Activated naive CD8-positive, alpha-beta T cell treated with anti-CD3 and anti-CD28 coated beads for 36 hours (primary cell): ENCODE results near the gene ILKAP. TPM values are rescaled to one million over a fixed set of nuclear protein-coding genes. Genes with fewer than 3 reads are reported as not detected.
A peak's percentile ranks its signal among the peaks of the same experiment; 100 is the strongest.

Experiments
- DNase-seq: peaks from one replicate; pipeline ENCODE4 v3.0.0; 2021
- H3K27ac Mint-ChIP-seq: one replicate; pipeline ENCODE4 v1.8.0; 2022; ENCODE audit warnings: mild to moderate bottlenecking, moderate library complexity, mixed read lengths
- H3K27me3 Mint-ChIP-seq: one replicate; pipeline ENCODE4 v1.8.0; 2022; ENCODE audit warnings: mild to moderate bottlenecking, mixed read lengths
- H3K36me3 Mint-ChIP-seq: one replicate; pipeline ENCODE4 v1.8.0; 2021; ENCODE audit warnings: mild to moderate bottlenecking, mixed read lengths
- H3K4me1 Mint-ChIP-seq: one replicate; pipeline ENCODE4 v1.8.0; 2021; ENCODE audit warnings: mixed read lengths
- H3K4me3 Mint-ChIP-seq: one replicate; pipeline ENCODE4 v1.8.0; 2022; ENCODE audit warnings: mild to moderate bottlenecking, moderate library complexity, mixed read lengths
- H3K9me3 Mint-ChIP-seq: one replicate; pipeline ENCODE4 v1.8.0; 2022; ENCODE audit warnings: mixed read lengths
- total RNA-seq, 2 experiments: library from RNA; stranded (reverse); gene quantifications; one replicate each; pipeline ENCODE4 v1.2.3, GENCODE V29; 2021

ILKAP gene
- total RNA-seq, 2 experiments from 2014 or later, result 52.9 to 54.7 TPM

DNA sequence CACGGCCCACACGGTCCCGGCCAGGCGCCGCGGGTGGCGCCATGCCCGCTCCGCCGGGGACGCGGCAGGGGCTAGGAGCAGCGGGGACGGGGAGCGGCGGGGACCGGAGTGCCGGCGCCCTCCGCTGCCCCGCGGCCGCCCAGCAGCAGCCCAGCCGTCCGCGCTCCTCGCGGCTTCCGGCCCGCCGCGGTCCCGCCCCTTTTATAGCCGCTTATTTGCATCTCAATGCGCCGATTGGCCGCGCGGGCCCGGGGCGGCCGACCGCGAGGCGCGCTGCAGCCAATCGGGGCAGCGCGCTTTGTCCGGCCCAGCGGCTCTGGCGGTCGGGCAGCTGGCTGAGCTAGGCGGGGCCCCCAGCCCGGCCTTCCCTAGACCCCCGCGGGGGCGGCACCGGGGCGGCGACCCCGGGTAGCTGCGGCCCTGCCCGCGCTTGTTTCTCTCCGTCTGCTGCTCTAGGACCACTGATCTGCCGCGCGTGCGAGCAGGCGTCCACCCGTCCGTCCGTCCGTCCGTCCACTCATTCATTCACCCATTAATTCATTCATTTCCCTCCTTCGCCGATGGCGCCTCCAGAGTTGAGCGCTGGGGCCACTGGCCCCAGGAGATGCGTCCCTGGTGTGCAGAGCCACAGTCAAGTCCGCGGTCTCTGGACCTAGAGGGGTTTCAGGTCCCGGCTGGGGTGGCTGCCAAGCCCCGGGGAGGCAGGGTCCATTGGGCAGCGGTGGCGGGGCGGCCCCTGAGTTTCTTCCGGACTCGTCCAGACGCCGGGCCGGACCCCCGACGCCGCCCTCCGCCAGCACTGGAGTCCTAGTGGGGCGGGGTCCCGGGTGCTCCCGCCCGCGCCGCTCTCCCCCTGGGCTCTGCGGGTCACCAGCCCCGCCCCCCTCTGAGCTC lies 36.6 kb upstream of the ILKAP start, which contains the start of gene HES6:
Gene HES6 (minus strand): TSS at position 176 of the 894 bp plus-strand sequence. CDS start 133 bp downstream, at position 43.
- H3K4me3 Mint-ChIP-seq, result peak within 1 kb of the TSS; percentile 73
- peaks cover 39% of the 10 kb centered on the region for H3K27me3 Mint-ChIP-seq
- H3K36me3 Mint-ChIP-seq, result peaks cover 2% of the 10 kb centered on the region
- DNase-seq, result peak; percentile 85
- H3K9me3 Mint-ChIP-seq, result no peaks in the 10 kb centered on the region
- no peak within 1 kb of the TSS for H3K27ac Mint-ChIP-seq
- H3K4me1 Mint-ChIP-seq, result peaks cover 2% of the 10 kb centered on the region

DNA sequence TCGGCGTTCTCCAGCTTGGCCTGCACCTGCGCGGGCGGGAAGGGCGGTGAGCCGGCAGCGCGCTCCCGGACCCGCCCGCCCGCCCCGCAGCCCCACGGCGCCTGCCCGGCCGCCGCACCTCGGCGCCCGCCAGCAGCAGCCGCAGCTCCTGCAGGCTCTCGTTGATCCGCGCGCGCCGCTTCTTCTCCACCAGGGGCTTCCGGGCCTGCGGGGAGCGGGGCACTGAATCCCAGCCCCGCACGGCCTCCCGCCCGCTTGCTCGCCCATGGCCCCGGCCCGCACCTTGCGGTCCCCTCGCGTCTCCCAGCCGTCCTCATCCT lies 36.0 kb upstream of the ILKAP start:
- no peak overlapping the region for H3K4me3 Mint-ChIP-seq
- H3K9me3 Mint-ChIP-seq, result no peaks in the 10 kb centered on the region
- H3K27me3 Mint-ChIP-seq, result peaks cover 44% of the 10 kb centered on the region
- peaks cover 4% of the 10 kb centered on the region for H3K4me1 Mint-ChIP-seq
- H3K27ac Mint-ChIP-seq, result no peak overlapping the region
- no peak for DNase-seq
- no peaks in the 10 kb centered on the region for H3K36me3 Mint-ChIP-seq

DNA sequence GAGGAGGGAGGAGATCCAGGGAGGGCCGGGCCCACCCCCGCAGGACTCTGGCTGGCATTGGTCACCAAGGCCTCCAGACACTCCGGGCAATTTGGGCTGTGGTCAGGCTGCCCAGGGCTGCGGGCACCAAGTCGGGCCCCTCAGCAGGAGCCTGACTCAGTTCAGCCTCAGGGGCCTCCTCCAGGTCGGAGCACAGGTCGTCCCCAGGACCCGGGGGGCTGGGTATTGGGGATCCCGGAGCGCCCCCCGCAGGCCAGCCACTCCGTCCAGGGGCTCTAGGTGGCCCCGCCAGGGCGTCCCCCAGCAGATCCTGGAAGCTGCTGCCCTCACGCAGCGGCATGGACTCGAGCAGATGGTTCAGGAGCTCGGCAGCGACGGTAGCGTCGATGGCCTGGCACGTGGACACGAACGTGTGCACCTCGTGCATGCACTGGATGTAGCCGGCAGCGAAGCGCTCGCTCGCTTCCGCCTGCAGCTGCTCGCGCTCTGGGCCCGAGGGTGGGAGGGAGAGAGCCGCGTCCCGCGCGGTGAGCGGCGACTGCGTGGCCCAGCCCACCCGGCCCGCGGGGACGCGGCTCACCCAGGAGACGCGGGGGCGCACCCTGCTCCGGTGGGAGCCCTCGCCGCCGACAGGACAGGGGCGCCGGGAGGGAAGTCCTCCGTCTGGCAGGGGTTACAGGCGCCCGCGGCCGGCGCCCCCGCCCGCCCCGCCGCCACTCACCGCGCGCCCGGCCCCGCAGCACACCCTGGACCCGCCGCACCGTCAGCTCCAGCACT lies 35.5 kb upstream of the ILKAP start:
- Mint-ChIP-seq H3K27me3 (peaks cover 44% of the 10 kb centered on the region), H3K4me1 (peaks cover 5% of the 10 kb centered on the region), H3K36me3 (no peaks in the 10 kb centered on the region), H3K27ac (no peak overlapping the region), H3K4me3 (peak overlapping the region; percentile 30), H3K9me3 (no peaks in the 10 kb centered on the region)
- DNase-seq, result peak; percentile 51

DNA sequence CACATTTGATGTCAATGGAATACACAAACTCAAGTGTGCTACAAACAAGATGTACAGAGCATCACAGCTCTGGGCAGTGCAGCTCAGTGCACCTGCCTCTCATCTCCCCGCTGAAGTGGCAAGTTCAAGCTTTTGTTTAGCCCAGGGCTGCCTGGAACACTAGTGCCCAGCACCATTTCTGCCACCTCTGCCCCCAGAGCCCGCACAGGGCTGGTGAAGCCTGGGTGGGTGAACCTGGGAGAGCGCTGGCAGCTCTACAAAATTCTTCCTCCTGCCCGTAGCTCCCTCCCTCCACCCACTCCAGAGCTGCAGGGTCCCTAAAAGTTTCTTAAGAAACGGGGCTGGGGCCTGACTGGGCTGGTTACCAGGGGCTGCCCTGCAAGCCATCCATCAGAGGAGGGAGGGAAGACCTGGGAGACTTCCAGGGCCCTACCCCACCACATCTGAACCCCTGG lies 34.8 kb upstream of the ILKAP start:
- DNase-seq, result no peak
- Mint-ChIP-seq H3K27me3 (peaks cover 44% of the 10 kb centered on the region), H3K4me1 (peaks cover 6% of the 10 kb centered on the region), H3K36me3 (no peaks in the 10 kb centered on the region), H3K27ac (no peak overlapping the region), H3K4me3 (peak overlapping the region; percentile 30), H3K9me3 (no peaks in the 10 kb centered on the region)

DNA sequence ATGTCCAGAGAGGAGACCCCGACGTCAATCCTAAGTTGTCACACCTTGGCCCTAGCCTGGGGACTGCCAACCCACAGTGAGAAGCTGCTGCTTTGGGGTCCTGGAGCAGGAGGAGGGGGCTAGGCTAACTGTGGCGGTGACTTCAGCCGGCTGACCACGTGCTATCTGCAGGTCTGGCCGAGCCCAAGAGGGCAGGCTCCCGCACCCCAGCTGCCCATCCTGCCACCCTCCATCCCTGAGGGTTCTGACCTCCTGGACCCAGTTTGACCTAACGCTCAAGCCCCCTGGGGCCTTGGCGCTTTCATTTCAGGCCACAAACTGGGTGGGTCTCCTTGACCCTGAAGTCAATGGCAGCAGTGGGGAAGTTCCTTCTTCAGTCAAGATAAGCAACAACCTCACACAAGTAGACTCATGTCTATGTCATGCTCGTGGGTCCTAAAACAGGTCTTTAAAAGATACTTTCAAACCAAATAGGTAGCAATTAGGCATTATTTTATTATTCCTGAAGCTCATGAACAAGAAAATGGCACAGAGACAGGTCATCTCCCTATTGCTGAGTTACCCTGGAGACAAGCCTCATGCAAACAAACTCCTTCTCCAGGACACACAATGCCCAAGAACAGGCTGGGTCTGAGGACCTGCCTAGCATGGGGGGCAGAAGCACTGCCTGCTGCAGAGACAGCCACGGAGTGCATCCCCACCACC lies 34.1 kb upstream of the ILKAP start:
- H3K36me3 Mint-ChIP-seq, result no peaks in the 10 kb centered on the region
- no peak overlapping the region for H3K4me3 Mint-ChIP-seq
- peaks cover 44% of the 10 kb centered on the region for H3K27me3 Mint-ChIP-seq
- H3K9me3 Mint-ChIP-seq, result no peaks in the 10 kb centered on the region
- H3K27ac Mint-ChIP-seq, result no peak overlapping the region
- H3K4me1 Mint-ChIP-seq, result peaks cover 6% of the 10 kb centered on the region
- no peak for DNase-seq

DNA sequence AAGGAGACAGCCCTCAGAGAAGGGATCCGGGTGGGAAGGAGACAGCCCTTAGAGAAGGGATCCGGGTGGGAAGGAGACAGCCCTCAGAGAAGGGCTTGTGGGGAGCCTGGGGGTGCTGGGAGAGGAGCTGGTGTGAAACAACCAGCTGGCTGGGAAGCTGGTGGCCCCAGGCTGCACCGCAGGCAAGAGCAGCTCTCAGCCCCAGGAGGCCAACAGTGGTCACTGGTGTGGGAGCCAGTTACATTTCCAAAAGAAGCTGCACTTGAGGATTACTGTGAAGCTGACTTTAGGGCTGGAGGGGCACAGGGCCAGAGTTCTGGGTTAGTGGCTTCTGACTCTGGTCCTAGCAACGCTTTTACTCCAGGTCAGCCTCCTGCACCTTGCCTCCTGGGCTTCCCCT lies 33.1 kb upstream of the ILKAP start:
- no peaks in the 10 kb centered on the region for H3K9me3 Mint-ChIP-seq
- H3K36me3 Mint-ChIP-seq, result no peaks in the 10 kb centered on the region
- no peak overlapping the region for H3K27ac Mint-ChIP-seq
- H3K4me3 Mint-ChIP-seq, result no peak overlapping the region
- H3K27me3 Mint-ChIP-seq, result peaks cover 42% of the 10 kb centered on the region
- H3K4me1 Mint-ChIP-seq, result peaks cover 8% of the 10 kb centered on the region
- DNase-seq, result no peak

DNA sequence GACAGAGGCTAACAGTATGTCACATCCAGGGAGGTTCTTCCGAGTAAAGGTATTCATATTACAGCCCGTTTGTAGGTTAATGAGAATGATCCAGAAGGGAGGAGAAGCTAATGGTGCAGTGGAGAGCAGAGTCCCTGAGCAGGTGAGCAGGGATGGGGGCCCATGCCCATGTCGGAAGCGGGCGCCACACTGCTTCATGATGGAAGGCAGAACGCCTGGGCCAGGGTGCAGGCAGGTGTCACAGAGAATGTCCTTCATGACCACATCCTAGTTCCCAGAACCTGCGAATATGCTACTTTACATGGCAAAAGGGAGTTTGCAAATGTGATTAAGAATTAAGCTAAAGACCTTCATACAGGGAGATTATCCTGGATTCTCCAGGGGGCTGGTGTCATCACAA lies 32.4 kb upstream of the ILKAP start:
- H3K4me1 Mint-ChIP-seq, result peaks cover 8% of the 10 kb centered on the region
- no peak for DNase-seq
- no peak overlapping the region for H3K4me3 Mint-ChIP-seq
- H3K36me3 Mint-ChIP-seq, result no peaks in the 10 kb centered on the region
- peaks cover 38% of the 10 kb centered on the region for H3K27me3 Mint-ChIP-seq
- H3K9me3 Mint-ChIP-seq, result no peaks in the 10 kb centered on the region
- H3K27ac Mint-ChIP-seq, result no peak overlapping the region

DNA sequence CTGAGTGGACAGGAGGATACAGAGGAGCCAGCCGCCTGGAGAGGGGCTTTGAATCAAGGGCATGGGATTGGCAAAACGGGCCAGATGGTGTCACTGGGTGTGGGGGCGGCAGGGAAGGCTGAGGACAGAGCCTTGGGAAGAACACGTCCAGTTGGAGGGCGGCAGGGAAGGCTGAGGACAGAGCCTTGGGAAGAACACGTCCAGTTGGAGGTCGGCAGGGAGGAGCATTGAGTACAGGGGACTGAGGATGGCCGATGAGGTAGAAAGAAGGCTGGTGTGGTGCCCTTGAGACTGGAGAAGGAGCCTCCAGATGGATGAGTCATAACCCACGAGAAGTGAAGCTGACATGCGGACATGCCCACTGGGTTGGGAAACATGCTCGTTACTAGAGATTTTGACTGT lies 31.8 kb upstream of the ILKAP start:
- H3K27me3 Mint-ChIP-seq, result peaks cover 38% of the 10 kb centered on the region
- H3K4me1 Mint-ChIP-seq, result peaks cover 12% of the 10 kb centered on the region
- no peak overlapping the region for H3K27ac Mint-ChIP-seq
- H3K36me3 Mint-ChIP-seq, result peaks cover 4% of the 10 kb centered on the region
- no peak for DNase-seq
- no peak overlapping the region for H3K4me3 Mint-ChIP-seq
- no peaks in the 10 kb centered on the region for H3K9me3 Mint-ChIP-seq

DNA sequence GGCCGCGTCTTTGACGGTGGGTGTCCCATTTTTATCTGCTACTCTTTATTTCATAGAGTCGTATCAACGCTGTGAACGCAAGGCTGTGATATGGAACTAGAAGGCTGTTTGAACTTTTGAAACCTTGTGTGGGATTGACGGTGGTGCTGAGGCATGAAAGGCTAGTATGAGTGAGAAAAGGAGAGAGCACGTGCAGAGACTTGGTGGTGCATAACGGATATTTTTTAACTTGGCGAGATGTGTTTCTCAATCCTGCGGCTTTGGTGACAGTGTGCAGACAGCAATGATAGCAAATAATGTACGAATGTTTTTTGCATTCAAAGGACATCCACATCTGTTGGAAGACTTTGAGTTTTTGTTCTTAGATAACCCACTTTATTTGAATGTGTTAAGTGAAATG lies 30.1 kb upstream of the ILKAP start:
- no peak for DNase-seq
- Mint-ChIP-seq H3K4me3 (no peak overlapping the region), H3K9me3 (no peaks in the 10 kb centered on the region), H3K36me3 (peaks cover 6% of the 10 kb centered on the region), H3K4me1 (peaks cover 15% of the 10 kb centered on the region), H3K27me3 (peaks cover 37% of the 10 kb centered on the region), H3K27ac (no peak overlapping the region)

DNA sequence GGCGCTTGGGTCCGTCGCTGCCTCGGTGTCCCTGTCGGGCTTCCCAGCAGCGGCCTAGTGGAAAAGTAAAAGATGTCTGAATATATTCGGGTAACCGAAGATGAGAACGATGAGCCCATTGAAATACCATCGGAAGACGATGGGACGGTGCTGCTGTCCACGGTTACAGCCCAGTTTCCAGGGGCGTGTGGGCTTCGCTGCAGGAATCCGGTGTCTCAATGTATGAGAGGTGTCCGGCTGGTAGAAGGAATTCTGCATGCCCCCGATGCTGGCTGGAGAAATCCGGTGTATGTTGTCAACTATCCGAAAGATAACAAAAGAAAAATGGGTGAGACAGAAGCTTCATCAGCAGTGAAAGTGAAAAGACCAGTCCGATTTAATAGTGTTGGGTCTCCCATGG lies 28.3 kb upstream of the ILKAP start:
- H3K27me3 Mint-ChIP-seq, result peaks cover 21% of the 10 kb centered on the region
- no peak for DNase-seq
- H3K4me1 Mint-ChIP-seq, result peaks cover 15% of the 10 kb centered on the region
- H3K9me3 Mint-ChIP-seq, result no peaks in the 10 kb centered on the region
- H3K27ac Mint-ChIP-seq, result no peak overlapping the region
- H3K4me3 Mint-ChIP-seq, result peak overlapping the region; percentile 82
- peaks cover 10% of the 10 kb centered on the region for H3K36me3 Mint-ChIP-seq

DNA sequence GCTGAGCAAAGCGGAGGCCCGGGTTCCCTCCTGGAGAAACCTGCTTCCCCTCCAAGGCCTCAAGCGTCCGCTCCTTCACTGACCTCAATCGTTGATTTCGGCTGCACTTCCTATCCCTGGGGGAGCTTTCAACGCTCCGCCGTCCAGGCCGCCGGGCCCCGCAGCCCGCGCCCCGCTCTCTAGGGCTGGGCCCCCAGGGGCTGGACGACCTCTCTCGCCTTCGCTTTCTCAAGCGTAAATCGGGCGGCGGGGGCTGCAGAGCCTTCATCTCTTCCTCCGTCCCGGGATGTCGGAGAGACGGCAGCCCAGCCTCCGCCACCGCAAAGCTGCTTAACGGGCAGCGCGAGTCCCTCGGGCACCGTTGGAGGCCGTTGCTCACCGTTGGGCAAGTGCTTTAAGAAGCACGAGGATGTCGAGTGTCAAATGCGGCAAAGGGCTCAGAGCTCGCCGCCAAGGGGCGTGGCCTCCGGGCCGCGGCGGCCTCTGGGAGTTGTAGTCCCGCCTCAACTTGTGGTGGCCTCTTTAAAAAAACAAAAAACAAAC lies 27.8 kb upstream of the ILKAP start:
- peak overlapping the region; percentile 70 for H3K27ac Mint-ChIP-seq
- peak overlapping the region; percentile 82 for H3K4me3 Mint-ChIP-seq
- DNase-seq, result peak; percentile 76
- peaks cover 20% of the 10 kb centered on the region for H3K27me3 Mint-ChIP-seq
- peaks cover 12% of the 10 kb centered on the region for H3K36me3 Mint-ChIP-seq
- peaks cover 15% of the 10 kb centered on the region for H3K4me1 Mint-ChIP-seq
- H3K9me3 Mint-ChIP-seq, result no peaks in the 10 kb centered on the region

DNA sequence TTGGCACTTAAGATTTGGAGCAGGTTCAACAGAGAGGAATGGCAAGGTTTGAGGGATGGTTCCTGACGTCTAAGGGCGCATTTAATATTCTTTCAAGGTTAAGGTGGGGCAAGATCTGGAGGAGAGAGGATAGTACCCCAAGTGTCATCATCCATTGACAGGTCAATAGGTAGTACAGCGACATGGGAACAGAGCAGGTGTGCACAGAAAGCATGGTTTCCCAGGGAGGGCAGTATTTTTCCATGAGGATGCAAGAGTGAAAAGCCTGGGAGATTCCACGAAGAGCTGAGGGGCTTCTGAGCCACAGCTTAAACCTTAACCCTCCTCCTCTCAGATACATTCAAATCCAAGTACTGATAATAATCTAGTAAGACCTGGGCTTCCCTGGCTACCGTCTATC lies 27.2 kb upstream of the ILKAP start:
- H3K36me3 Mint-ChIP-seq, result peaks cover 12% of the 10 kb centered on the region
- no peak overlapping the region for H3K27ac Mint-ChIP-seq
- H3K9me3 Mint-ChIP-seq, result no peaks in the 10 kb centered on the region
- no peak for DNase-seq
- H3K4me3 Mint-ChIP-seq, result peak overlapping the region; percentile 82
- peaks cover 15% of the 10 kb centered on the region for H3K4me1 Mint-ChIP-seq
- H3K27me3 Mint-ChIP-seq, result peaks cover 14% of the 10 kb centered on the region

DNA sequence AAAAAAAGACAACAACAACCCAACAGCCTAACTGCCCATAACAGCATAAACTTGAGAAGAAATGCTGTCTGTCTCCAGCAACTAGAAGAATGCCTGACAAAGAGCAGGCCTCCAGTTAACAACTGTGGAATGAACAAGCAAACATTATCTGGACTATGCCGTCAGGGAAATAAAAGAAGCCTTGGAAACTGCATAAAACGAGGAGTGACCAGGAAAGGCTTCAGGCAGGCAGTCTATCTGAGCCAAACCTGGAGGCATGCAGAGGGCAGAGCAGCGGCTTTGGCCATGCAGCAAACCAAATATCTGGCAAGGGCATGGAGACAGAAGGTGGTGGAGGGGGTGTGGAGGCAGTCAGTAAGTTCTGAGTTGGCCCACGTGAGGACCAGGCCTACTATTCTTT lies 25.2 kb upstream of the ILKAP start:
- H3K9me3 Mint-ChIP-seq, result no peaks in the 10 kb centered on the region
- H3K27me3 Mint-ChIP-seq, result peaks cover 3% of the 10 kb centered on the region
- DNase-seq, result no peak
- H3K27ac Mint-ChIP-seq, result no peak overlapping the region
- no peak overlapping the region for H3K4me3 Mint-ChIP-seq
- H3K4me1 Mint-ChIP-seq, result peaks cover 11% of the 10 kb centered on the region
- peaks cover 12% of the 10 kb centered on the region for H3K36me3 Mint-ChIP-seq

DNA sequence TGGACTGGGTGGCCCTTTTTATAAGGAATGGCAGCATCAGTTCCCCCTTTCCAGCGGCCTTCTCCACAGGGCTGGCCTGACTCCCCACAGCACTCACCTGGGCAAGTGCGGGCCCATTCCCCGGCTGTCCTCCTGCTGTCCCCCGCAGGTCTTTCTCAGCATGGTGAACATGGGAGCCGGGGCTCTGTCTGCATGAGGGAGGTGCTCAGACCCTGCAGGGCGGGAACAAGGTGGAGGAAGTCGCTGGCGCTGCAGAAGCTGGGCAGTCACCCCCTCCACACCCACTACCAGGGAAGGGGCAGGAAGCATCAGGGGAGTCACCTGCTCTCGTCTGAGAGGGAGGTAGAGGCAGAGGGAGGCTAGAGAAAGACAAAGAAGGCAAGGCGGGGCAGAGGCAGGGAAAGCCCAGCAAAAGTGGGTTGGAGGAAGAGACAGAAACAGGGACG lies 24.1 kb upstream of the ILKAP start:
- Mint-ChIP-seq H3K27ac (no peak overlapping the region), H3K4me1 (peaks cover 11% of the 10 kb centered on the region), H3K4me3 (no peak overlapping the region), H3K36me3 (peaks cover 12% of the 10 kb centered on the region), H3K9me3 (no peaks in the 10 kb centered on the region), H3K27me3 (peaks cover 3% of the 10 kb centered on the region)
- no peak for DNase-seq
